HG02885 (cell line): ENCODE results near the gene LAMTOR4.
"Not testable (repeated sequence)": the region's sequence is repeated elsewhere in the genome, so short reads cannot be mapped to it uniquely, and the experiment has no call there.

ENCODE experiments used
- ATAC-seq: cut with Tn5 transposase; IDR thresholded peaks from one replicate; pipeline ENCODE4 v1.9.1; 2021; ENCODE audit warnings: mild to moderate bottlenecking; ENCODE audit not compliant: unreplicated experiment, poor library complexity

Gene LAMTOR4

DNA sequence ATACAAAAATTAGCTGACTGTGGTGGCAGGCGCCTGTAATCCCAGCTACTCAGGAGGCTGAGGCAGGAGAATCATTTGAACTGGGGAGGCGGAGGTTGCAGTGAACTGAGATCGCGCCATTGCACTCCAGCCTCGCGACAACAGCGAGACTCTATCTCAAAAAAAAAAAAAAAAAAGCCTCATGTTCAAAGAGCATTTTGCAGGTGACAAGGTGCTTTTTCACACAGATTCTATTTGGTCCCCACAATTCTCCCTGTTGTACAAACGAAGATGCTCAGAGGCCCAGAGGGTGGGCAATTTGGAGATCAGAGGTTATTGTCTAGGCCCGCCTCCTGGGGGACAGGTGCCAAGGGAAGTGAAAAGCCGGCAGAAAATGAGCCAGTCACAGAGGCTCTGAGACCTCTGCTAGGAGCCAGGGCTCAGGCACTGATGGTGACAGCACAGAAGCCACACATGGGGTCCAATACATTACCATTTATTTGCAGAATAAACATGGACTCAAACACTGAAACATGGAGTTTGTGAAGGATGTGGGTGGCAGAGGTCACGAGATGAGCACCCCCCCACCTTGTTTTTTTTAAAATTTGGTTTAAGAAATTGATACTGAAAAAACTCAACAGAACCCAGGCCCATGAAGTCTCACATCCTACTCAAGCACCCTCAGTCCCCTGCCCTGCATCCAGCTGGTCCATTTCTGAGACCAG is 20.6 kb downstream of the LAMTOR4 start:
- no peak for ATAC-seq

DNA sequence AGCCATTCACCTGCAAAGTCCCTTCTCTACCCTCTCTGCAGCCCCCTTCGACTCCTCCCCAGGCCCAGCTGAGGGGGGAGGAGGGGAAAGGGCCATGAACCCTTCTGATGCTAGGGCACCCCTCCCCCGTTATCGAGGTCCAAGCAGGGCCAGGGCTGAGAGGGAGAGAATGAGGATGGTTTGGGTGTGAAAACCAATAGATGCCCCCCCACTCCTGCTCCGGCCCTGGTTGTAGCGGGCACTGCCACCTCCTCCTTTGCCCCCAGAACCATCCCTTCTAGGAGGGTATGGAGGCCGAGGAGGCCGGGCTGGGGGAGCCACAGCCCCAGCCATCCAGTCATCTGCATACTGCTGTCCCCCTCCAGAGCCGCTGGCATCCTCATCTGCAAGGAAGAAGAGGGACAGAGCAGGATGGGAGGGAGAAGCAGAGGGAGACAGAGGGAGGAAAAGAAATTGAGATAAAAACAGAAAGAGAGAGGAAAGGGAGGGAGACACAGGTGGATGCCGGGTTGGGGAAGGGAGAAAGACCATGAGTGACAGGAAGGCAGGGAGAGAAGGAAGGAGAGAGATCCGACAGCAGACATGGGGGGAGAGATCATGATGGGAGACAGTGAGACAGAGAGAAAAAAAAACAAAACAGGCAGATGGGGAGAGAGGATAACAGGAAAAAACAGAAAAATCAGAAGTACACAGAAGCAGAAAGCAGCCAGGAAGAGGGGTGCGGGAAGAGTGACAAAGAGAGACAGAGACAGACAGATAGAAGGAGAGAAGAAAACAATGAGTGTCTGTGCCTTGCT is 21.6 kb downstream of the LAMTOR4 start:
- no peak for ATAC-seq

DNA sequence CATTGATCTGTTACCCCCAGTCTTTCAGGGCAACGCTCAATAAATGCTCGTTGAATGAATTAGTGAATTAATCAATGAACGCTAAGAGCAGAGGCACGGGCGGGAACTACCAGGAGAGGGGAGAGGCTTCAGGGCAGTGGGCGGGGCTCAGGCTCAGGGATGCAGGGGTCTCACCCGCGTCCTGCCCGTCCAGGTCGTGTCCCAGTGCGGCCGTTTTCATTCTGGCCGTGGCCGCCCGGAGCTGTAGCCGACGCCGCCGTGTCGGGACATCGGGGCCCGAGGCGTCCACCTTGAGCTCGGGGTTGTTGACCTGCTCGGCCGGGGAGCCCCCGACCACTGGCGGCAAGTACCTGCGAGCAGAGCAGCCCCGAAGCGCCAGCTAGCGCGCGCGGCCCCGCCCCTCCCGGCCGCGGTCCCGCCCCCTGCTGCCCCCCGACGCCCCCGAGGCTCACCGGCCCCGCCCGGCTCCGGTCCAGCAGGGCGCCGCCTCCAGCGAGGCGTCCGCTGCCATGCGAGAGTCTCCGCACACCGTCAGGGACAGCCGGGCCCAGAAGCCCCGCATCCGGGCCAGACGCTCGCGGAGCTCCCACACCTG is 22.5 kb downstream of the LAMTOR4 start:
- ATAC-seq: no peak

DNA sequence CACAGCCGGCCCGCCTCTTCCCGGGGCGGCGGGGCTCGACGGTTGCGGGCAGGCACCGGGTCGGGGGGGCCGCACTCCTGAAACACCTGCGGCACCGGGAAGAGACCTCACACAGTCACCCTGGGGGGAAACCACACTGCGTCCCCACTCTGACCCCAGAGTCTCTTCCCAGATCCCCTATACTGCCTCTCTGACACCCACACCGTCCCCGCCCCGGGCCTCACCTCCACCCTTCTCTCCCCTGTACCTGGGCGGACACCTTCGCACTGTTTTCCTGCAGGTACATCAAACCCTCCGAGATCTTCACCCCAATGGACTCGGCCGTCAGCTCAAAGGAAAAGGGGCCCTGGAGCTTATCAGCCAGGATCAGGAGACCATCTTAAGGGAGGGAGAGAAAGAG is 23.1 kb downstream of the LAMTOR4 start:
- no peak for ATAC-seq

DNA sequence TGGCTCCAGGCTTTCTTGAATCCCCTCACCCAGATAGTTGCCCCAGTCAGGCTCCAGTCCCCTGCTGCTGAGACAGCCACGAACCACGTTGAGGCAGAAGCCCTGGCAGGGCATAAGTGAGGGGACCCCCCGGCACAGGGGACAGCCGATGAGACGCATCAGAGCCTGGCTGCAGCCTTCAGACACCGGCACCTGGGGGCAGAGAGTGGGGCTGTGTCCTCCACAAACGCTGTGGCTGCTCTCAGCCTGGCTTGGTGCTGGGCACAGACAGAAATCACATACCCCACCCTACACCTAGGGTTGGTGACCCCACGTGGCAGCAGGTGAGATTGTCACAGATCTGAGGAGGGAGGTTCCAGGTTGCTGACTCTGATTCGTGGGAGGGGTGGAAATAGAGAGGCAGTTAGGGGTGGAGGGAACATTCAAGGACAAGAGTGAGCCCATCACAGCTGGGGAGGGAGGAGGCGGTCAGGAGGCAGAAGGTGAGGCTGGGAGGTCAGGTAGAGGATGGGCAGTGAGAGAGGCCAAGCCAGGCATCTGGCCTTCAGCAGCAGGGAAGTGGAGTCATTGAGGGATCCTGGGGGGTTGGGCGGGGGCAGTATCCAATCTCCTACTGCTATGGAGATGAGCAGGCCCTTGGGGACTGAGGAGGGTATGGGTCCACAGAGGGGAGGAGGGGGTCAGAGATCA is 25.2 kb downstream of the LAMTOR4 start:
- ATAC-seq: no peak

DNA sequence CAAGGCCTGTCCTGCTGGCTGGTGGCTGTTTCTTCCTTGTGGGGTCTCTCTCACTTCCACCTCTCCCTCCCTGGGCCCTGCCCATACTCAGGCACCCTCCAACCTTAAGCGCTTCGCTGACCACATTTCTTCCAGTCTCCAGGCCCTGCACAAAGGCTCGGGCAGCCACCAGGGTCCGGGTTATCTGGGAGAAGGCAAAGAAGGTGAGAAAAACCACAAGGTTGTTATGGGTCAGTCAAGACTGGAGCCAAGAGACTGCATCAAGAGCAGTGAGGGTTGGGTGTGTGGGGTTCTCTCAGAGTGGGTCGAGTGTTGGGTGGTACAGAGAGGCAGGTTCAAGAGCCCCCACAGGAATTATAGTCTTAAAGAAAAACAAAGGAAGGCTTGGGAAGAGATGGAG is 25.9 kb downstream of the LAMTOR4 start:
- ATAC-seq: no peak

DNA sequence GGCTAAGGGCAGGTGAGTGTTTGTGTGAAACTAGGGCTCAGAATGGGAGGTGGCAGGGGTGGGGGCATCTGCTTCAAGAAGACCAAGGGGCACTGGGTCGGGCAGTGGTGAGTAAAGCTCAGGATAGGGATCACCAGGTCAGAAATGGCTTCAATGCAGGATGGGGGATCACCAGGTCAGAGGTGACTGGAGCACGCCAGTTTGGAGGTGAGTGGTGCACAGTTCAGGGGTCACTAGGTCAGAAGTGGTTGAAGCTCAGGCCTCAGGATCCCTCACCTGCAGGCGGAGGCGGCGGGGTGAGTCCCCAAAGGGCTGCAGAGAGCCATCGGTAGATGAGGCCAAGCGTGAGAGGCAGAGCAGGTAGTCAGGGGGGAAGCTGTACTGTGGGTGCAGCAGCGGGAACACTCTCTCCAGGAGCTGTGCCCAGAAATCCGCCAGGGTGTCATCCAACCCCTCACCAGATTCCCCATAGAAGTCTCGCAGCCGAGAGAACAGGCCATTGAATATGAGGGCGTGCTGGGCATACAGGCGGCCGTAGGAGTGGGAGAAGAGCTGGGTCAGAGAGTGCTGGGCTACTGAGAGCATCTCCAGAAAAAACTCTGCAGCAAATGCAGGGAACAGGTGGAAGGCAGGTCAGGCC is 26.7 kb downstream of the LAMTOR4 start:
- no peak for ATAC-seq

DNA sequence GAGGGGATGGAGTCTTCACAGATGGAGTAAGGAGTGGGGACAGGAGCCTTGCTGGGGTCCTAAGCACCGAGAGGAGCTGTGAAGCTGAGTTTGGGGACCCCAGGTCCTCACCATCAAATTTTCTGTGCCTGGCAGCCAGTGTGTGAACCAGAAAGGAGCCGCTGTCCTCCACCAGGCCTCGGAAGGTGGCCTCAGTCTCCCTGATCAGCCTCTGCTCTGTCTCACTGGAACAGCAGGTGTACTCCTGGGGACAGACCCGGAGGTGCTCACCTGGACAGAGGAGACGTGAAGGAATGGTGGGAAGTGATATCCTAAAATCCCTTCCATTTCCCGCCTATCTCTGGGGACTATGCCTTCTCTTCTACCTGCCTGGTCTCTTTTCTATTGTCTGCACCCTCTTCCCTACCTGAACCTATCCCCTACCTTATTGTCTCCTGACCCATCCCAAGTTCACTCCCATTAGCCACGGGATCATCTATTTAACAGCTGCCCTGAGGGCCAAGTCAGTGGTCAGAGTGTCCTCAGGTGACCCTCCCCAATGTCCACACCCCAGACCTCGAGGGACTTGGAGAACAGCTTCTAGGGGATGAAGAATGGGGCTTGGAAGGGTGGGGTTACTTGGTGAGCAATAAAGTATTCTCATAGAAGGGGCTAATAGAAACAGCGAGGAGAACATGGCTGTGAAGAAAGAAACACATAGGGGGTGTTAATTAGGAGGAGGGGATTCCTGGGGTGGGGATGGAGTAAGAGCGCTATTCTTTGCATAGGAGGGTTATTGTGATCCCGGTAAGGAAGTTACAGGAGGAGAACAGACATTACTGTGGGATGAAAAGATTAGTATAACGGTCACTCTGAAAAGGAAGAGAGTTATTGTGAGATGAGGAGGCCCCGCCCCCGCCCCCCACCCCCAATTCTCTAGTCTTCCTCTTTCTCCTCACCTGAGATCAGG is 27.7 kb downstream of the LAMTOR4 start:
- ATAC-seq: no peak

DNA sequence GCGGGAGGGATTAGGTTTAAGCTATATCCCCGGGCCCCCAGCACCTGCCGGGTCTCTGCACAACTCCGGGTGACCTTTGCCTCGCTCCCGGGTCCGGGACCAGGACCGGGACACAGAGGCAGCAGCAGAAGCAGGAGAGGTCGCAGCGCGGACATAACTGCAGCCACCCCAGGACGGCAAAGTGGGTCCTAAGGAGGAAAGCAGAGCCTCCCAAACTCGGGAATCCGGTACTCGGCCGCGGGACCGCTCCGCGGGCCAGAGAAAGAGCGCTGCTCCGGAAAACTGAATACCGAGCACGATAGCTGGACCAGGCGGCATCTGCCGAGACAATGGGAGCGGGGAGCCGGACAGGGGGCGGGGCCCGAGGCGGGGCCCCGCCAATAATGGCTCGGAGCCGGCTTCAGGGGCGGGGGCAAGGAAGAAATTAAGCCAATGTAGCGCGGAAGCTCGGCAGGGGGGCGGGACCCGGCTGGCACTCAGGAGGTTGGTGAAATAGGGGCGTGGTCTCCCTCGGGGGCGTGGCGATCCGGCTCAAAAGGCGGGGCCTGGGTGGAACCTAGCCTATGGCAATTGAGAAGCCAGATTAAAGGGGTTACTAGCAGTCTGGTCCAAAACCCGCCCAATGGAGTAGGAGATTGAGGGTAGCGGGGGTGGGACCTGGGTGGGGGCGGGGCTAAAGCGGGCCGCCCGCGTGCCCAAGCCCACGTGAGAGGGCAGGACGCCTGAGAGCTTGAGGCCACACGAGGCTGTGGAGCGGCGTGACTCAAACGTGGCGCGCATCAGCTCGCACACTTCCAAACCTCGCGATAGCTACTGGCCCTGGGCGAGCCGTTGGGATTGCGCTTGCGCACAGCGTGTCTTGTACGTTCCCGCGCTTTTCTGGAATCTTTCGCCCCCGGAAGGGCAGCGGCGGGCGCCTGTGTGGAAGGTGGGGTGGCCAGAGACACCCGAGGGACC is 28.6 kb downstream of the LAMTOR4 start, which contains the start of the genes GPC2 and STAG3:
Gene GPC2 (minus strand): TSS at position 337 of the 957 bp plus-strand sequence. CDS start 182 bp downstream, at position 155.
Gene STAG3 (plus strand): TSS at position 874 of the 957 bp plus-strand sequence. CDS start 2,639 bp downstream, outside the sequence.
- peak; percentile 92 for ATAC-seq

DNA sequence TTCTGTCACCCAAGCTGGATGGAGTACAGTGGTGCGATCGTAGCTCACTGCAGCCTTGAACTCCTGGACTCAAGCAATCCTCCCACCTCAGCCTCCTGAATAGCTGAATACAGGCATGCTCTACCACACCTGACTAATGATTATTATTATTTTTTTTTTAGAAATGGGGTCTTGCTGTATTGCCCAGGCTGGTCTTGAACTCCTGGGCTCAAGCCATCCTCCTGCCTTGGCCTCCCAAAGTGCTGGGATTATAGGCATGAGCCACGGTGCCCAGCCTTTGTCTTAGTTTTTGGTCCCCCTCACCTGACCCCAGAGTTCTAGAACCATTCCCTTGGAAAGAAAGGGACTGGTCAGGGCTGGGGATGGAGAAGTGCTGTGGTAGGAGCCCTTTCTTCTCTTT is 31.4 kb downstream of the LAMTOR4 start:
- ATAC-seq: not testable (repeated sequence)

DNA sequence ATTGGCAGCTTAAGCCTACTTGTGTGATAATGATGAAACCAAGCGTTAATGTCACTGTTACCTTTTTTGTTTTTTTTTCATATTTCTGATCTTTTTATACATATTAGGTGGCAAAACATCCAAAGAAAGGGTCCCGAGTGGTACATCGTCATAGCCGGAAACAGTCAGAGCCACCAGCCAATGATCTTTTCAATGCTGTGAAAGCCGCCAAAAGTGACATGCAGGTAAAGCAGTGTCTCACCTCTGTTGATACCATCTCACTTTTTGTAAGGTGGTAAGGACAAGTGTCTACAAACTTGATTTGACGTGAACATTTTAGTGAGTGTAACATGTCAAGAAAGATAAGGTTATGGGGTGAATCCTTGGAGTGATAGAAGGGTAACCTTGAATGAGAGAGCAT is 33.9 kb downstream of the LAMTOR4 start:
- not testable (repeated sequence) for ATAC-seq

DNA sequence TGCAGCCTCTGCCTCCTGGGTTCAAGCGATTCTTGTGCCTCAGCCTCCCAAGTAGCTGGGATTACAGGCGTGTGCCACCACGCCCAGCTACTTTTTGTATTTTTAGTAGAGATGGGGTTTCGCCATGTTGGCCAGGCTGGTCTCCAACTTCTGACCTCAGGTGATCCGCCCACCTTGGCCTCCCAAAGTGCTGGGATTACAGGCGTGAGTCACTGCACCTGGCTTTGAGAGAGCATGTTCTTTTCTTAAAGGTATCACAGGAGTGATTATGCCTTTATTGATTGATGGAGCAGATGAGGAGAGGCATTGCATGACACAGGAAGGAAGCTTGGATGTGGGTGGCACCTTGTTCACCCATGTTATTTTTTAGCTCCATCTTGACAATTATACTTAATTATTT is 34.4 kb downstream of the LAMTOR4 start:
- not testable (repeated sequence) for ATAC-seq

DNA sequence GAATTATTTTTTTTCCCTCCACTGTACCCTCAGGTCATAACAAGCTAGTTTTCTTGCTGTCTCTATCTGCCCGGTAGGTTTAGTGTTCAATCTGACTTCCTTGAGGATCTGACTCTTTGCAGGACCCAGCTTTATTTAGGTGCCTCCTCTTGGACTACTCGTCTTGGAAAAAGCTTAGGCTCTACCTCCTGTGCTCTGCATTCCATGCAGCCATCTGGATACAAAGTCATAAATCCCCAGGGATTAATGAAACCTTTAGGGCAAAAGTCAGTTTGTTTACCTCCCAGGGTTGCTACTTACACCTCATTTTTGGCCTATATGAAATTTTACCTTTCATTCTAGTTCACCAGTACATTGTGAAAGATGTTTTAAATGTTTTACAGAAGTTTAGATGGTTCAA is 37.0 kb downstream of the LAMTOR4 start:
- no peak for ATAC-seq

DNA sequence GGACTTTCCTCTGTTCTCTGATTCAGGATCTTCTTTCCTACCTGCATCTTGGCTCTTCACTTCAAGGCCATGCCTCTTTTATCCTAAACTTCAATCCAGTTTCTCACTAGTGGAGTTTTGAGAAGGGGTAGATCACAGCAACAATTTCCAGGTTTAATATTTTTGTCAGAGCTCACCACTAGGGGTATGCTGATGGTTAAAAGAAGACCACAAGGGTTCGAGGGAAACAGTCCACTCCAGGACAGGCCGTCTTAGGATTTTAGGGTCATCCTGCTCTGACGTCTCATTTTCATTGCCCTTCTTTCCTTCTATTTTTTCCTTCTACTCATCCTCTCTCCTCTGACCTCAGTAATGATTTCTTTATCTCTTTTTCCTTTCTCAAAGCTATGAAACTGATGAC is 40.3 kb downstream of the LAMTOR4 start:
- ATAC-seq: no peak

DNA sequence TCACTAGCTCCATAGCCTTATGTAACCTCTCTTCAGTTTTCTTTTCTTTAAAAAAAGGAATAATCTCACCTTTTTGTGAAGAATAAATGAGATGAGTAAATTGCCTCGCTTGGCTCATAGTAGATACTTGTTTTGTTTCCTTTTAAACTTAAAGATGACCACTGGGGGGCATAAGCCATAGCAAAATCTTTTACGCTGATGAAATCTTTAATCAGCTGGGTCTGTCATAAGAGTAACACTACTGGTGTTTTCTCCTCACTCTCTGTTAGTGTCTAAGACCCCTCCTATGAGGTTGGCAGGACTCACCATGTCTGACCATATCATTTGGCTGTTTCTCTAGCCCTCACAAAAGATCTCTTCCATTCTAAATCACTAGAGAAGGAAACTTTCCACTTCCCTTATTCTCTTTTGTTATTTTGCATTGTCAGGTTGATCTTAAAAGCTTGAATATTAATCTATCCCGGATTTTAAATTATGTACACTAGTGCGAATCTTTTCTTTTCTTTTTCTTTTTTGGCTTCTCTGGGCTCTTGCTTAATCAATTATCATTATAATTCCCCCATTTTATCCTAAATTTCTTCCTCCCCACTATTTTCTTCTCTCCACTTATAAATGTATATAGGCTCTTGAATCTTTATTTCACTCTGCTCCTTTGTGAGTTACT is 41.5 kb downstream of the LAMTOR4 start:
- ATAC-seq: peak; percentile 43

DNA sequence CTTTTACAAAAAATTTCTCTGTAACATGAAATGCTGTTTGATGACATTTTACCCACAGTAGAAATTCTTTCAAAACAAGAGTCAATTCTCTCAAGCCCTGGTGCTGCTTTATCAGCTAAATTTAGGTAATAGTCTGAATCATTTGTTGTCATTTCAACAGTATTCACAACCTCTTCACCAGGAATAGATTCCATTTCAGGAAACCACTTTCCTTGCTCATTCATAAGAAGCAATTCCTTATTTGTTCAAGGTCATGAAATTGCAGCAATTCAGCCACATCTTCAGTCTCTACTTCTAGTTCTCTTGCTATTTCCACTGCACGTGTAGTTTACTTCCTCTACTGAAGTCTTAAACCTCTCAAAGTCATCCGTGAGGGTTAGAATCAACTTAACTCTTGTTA is 43.1 kb downstream of the LAMTOR4 start:
- no peak for ATAC-seq

DNA sequence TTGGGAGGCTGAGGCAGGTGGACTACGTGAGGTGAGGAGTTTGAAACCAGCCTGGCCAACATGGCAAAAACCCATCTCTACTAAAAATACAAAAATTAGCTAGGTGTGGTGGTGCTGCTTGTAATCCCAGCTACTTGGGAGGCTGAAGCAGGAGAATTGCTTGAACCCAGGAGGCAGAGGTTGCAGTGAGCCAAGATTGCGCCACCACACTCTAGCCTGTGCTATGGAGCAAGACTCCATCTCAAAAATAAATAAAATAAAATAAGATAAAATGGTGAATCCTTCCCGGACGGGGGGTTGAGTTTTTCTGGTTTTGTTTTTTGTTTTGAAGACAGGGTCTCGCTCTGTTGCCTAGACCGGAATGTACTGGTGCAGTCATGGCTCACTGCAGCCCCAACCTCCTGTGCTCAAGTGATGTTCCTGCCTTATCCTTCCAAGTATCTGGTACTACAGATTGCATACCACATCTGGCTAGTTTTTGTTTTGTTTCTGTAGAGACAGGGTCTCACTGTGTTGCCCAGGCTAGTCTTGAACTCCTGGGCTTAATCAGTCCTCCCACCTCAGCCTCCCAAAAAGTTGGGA is 43.7 kb downstream of the LAMTOR4 start:
- not testable (repeated sequence) for ATAC-seq
